HEK293 (cell line): ENCODE measurements around the gene CXXC5.

Experiments used
- CTCF ChIA-PET: fragments of 350-600 bp; formaldehyde crosslinking; extraction: SDS; loops from one replicate; lab custom pipeline; 2021; ENCODE audit warnings: antibody characterized with exemption; lab: Yijun Ruan, JAX
- POLR2A ChIA-PET: fragments of 300-600 bp; formaldehyde crosslinking; extraction: SDS; loops from one replicate; lab custom pipeline; 2020; ENCODE audit warnings: antibody characterized with exemption, inconsistent platforms; lab: Yijun Ruan, JAX
- H3K27ac ChIP-seq: fragments of 200-500 bp; sonication (Bioruptor generic); 2 replicates; pipeline ENCODE4 v1.5.1; 2014; ENCODE audit warnings: low read depth, low read length, control low read depth, inconsistent platforms; ENCODE audit errors: extremely low read depth
- H3K36me3 ChIP-seq, 2 experiments: fragments of 200-500 bp in 1 of 2; sonication (Bioruptor generic) in 1 of 2; 1 replicate in 1 of 2; 2 replicates in 1 of 2; pipeline ENCODE4 v1.5.1; 2014 to 2017; ENCODE audit warnings: inconsistent platforms in 2 of 2, low read length in 2 of 2; ENCODE audit not compliant: control insufficient read depth in 2 of 2, insufficient read depth in 1 of 2
- H3K4me1 ChIP-seq: fragments of 200-500 bp; sonication (Bioruptor generic); 2 replicates; pipeline ENCODE4 v1.5.1; 2014; ENCODE audit warnings: mild to moderate bottlenecking, low read length, inconsistent platforms; ENCODE audit not compliant: control insufficient read depth, insufficient read depth
- H3K4me3 ChIP-seq: 2 replicates; pipeline ENCODE4 v1.5.1; 2011; ENCODE audit warnings: low read depth, mild to moderate bottlenecking, control low read depth, low read length, moderate library complexity
- H3K9me3 ChIP-seq: fragments of 200-500 bp; sonication (Bioruptor generic); 2 replicates; pipeline ENCODE4 v1.5.1; 2014; ENCODE audit warnings: low read depth, low read length, inconsistent platforms; ENCODE audit not compliant: control insufficient read depth, insufficient read depth
- EGR2 ChIP-seq: fragments of 450-650 bp; formaldehyde crosslinking; IDR thresholded peaks from 2 replicates; pipeline ENCODE4 v1.5.1; 2016; ENCODE audit warnings: low read depth, missing biosample characterization, missing genetic modification characterization
- GLIS1 ChIP-seq: fragments of 450-650 bp; formaldehyde crosslinking; IDR thresholded peaks from 2 replicates; pipeline ENCODE4 v1.5.1; 2016; ENCODE audit warnings: missing biosample characterization, missing genetic modification characterization
- GLIS2 ChIP-seq: fragments of 450-650 bp; formaldehyde crosslinking; IDR thresholded peaks from 2 replicates; pipeline ENCODE4 v1.5.1; 2016; ENCODE audit warnings: missing biosample characterization, missing genetic modification characterization
- HIC1 ChIP-seq: fragments of 450-650 bp; formaldehyde crosslinking; IDR thresholded peaks from 2 replicates; pipeline ENCODE4 v1.5.1; 2016; ENCODE audit warnings: missing biosample characterization, missing genetic modification characterization
- IKZF3 ChIP-seq: fragments of 450-650 bp; IDR thresholded peaks from 2 replicates; pipeline ENCODE4 v1.5.0; 2018; ENCODE audit warnings: missing biosample characterization, mild to moderate bottlenecking, missing genetic modification characterization, moderate library complexity
- KLF1 ChIP-seq: fragments of 450-650 bp; formaldehyde crosslinking; IDR thresholded peaks from 2 replicates; pipeline ENCODE4 v1.5.1; 2016; ENCODE audit warnings: missing biosample characterization, missing genetic modification characterization
- KLF10 ChIP-seq: fragments of 450-650 bp; IDR thresholded peaks from 2 replicates; pipeline ENCODE4 v1.5.1; 2018; ENCODE audit warnings: missing biosample characterization, mild to moderate bottlenecking, missing genetic modification characterization
- KLF16 ChIP-seq: fragments of 450-650 bp; formaldehyde crosslinking; IDR thresholded peaks from 2 replicates; pipeline ENCODE4 v1.5.1; 2017; ENCODE audit warnings: missing biosample characterization, missing genetic modification characterization
- KLF9 ChIP-seq: fragments of 450-650 bp; formaldehyde crosslinking; IDR thresholded peaks from 2 replicates; pipeline ENCODE4 v1.5.1; 2016; ENCODE audit warnings: missing biosample characterization, missing genetic modification characterization, low read depth
- MYNN ChIP-seq: fragments of 450-650 bp; formaldehyde crosslinking; IDR thresholded peaks from 2 replicates; pipeline ENCODE4 v1.5.1; 2016; ENCODE audit warnings: missing biosample characterization, missing genetic modification characterization, borderline replicate concordance
- PATZ1 ChIP-seq: fragments of 450-650 bp; formaldehyde crosslinking; IDR thresholded peaks from 2 replicates; pipeline ENCODE4 v1.5.1; 2016; ENCODE audit warnings: missing biosample characterization, missing genetic modification characterization
- PRDM10 ChIP-seq: fragments of 450-650 bp; formaldehyde crosslinking; IDR thresholded peaks from 2 replicates; pipeline ENCODE4 v1.5.1; 2016; ENCODE audit warnings: missing biosample characterization, missing genetic modification characterization
- ZFHX2 ChIP-seq: fragments of 450-650 bp; formaldehyde crosslinking; conservative IDR thresholded peaks from 2 replicates; pipeline ENCODE4 v1.5.1; 2016; ENCODE audit warnings: missing biosample characterization, missing genetic modification characterization
- ZIC2 ChIP-seq: fragments of 450-650 bp; formaldehyde crosslinking; IDR thresholded peaks from 2 replicates; pipeline ENCODE4 v1.5.1; 2016; ENCODE audit warnings: missing biosample characterization, missing genetic modification characterization
- ZNF266 ChIP-seq: fragments of 450-650 bp; formaldehyde crosslinking; IDR thresholded peaks from 2 replicates; pipeline ENCODE4 v1.5.1; 2016; ENCODE audit warnings: missing biosample characterization, missing genetic modification characterization, low read depth
- ZNF341 ChIP-seq: fragments of 450-650 bp; formaldehyde crosslinking; IDR thresholded peaks from 2 replicates; pipeline ENCODE4; 2016; ENCODE audit warnings: low read depth, missing biosample characterization, missing genetic modification characterization
- ZNF449 ChIP-seq: fragments of 450-650 bp; formaldehyde crosslinking; IDR thresholded peaks from 2 replicates; pipeline ENCODE4 v1.5.1; 2017; ENCODE audit warnings: missing biosample characterization, mild to moderate bottlenecking, missing genetic modification characterization, moderate library complexity
- ZNF561 ChIP-seq: fragments of 450-650 bp; IDR thresholded peaks from 2 replicates; pipeline ENCODE4 v1.5.1; 2018; ENCODE audit warnings: missing biosample characterization, missing genetic modification characterization, borderline replicate concordance
- ZNF660 ChIP-seq: fragments of 450-650 bp; IDR thresholded peaks from 2 replicates; pipeline ENCODE4 v1.5.1; 2018; ENCODE audit warnings: missing biosample characterization, mild to moderate bottlenecking, missing genetic modification characterization

Gene CXXC5

GRCh38 chr5:139698490-139699146 lies 50.5 kb downstream of the CXXC5 start:
- ChIA-PET CTCF (interaction anchor here (0.6 kb wide), 2 partner anchors 47 to 590 kb away, joined by 3 read pairs; no protein-coding TSS in a partner anchor), POLR2A (interaction anchor here (3.3 kb wide), 1 partner anchor 11 kb away, joined by 16 read pairs; no protein-coding TSS in a partner anchor)
- H3K36me3 ChIP-seq: no peaks in the 10 kb centered on the region
- H3K9me3 ChIP-seq: no peaks in the 10 kb centered on the region
- no peak overlapping the region for H3K4me3 ChIP-seq
- TF ChIP-seq ZNF660: no peak
- TF ChIP-seq HIC1 (tag by site-specific recombination): peak; percentile 61; the same call in 1 of the 2 replicates
- no peak for TF ChIP-seq ZNF266 (tag by site-specific recombination)
- peak; percentile 84 for TF ChIP-seq EGR2 (tag by site-specific recombination)
- TF ChIP-seq ZNF449: peak; percentile 100
- TF ChIP-seq ZNF561 (tag by site-specific recombination): no peak
- 0 out of 2 replicates have a peak, but pooled peaks have one; percentile 32 for TF ChIP-seq KLF1 (tag by site-specific recombination)
- TF ChIP-seq PRDM10: peak; percentile 44; the same call in 1 of the 2 replicates
- 0 out of 2 replicates have a peak, but pooled peaks have one; percentile 23 for TF ChIP-seq IKZF3 (tag by site-specific recombination)
- TF ChIP-seq KLF10 (tag by site-specific recombination): peak; percentile 97
- 0 out of 2 replicates have a peak, but pooled peaks have one; percentile 43 for TF ChIP-seq KLF16 (tag by site-specific recombination)
- TF ChIP-seq GLIS1 (tag by site-specific recombination): peak; percentile 7; the same call in 1 of the 2 replicates
- no peak for TF ChIP-seq MYNN (tag by site-specific recombination)
- TF ChIP-seq ZFHX2 (tag by site-specific recombination): peak; percentile 56
- TF ChIP-seq GLIS2: peak; percentile 54; the same call in 1 of the 2 replicates
- TF ChIP-seq ZNF341 (tag by site-specific recombination): 0 out of 2 replicates have a peak, but pooled peaks have one; percentile 14
- TF ChIP-seq KLF9 (tag by site-specific recombination): peak; percentile 72
- peak; percentile 52; the same call in 1 of the 2 replicates for TF ChIP-seq PATZ1 (tag by site-specific recombination)
- peak; percentile 76 for TF ChIP-seq ZIC2
- H3K4me1 ChIP-seq: peaks cover 6% of the 10 kb centered on the region; the same call in 1 of the 2 replicates
- no peak overlapping the region for H3K27ac ChIP-seq
